HS-27A (cell line): Measurements from ENCODE around the gene DOC2A.
A peak's percentile ranks its signal among the peaks of the same experiment; 100 is the strongest.
"Not testable (repeated sequence)": the region's sequence is repeated elsewhere in the genome, so short reads cannot be mapped to it uniquely, and the experiment has no call there.

ENCODE experiments used
- DNase-seq: peaks from one replicate; pipeline ENCODE4 v3.0.0-alpha.2; 2012; ENCODE audit warnings: low read depth, missing footprints

Gene DOC2A

DNA sequence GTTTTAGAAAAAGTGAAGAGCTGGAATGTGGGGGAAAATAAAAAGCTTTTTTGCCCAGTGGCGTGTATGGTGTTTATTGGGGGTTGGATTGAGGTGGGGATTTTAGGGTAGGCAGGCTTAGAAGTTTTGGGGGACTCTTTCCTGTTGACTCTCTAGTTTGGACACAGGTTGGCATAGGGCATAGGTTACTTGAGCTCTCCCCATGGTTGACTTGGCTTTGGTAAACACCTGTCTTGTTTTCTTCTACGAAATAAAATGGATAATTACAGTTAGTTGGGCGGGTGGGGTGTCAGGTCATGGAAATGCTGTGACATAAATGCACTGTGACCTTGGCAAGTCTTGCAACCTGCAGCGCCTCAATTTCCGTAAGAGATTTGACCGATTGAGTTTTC, 37.8 kb downstream of the DOC2A start:
- DNase-seq, result no peak

DNA sequence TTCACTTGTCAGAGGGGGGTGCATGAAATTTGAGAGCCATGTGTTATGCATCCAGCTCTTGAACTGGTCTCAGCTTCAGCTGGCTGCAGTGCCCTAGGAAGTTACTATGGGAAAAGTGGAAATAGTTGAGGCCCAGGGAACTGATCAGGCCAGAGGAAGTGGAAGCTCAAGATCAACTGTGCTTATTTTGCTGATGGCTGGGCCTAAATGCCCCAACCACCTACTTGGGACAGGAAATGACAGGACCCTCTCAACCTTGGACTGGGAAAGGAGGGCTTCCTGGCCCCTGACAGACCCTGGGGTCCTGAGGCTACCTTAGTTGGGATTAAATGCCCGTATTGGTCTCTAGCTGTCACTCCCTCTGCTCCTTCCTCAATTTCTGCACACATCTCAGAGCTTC, 38.3 kb downstream of the DOC2A start:
- DNase-seq, result no peak

DNA sequence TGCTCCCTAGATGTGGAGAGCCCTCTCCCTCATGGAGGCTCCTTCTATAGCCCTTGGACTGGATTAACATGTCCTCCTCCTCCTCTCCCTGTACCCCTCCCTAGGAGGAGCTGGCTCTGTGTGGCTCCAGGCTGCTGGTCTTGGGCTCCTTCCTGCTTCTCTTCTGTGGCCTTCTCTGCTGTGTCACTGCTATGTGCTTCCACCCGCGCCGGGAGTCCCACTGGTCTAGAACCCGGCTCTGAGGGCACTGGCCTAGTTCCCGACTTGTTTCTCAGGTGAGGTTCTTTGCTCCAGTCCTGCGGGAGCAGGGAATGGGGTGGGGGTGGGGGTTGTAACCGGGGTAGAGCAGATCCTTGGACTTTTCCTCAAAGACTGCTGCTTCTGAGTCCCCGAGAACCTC, 39.5 kb downstream of the DOC2A start:
- no peak for DNase-seq

DNA sequence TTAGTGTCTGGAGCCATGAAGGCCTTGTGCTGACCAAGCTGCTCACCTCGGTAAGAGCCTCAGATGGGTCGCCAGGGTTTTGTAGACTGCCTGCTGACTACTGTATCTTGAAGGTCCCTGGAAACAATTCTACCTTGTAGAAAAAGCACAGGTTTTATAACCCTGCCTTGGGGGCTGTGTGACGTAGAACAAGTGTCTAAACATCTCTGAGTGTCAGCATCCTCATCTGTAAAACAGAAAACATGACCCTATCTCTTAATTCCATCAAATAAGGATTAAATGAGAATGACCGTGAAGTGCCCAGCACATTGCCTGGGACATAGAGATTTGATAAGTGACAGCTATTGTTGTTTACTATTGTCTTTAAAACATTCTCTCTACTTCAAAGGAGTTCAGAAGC, 42.6 kb downstream of the DOC2A start:
- no peak for DNase-seq

DNA sequence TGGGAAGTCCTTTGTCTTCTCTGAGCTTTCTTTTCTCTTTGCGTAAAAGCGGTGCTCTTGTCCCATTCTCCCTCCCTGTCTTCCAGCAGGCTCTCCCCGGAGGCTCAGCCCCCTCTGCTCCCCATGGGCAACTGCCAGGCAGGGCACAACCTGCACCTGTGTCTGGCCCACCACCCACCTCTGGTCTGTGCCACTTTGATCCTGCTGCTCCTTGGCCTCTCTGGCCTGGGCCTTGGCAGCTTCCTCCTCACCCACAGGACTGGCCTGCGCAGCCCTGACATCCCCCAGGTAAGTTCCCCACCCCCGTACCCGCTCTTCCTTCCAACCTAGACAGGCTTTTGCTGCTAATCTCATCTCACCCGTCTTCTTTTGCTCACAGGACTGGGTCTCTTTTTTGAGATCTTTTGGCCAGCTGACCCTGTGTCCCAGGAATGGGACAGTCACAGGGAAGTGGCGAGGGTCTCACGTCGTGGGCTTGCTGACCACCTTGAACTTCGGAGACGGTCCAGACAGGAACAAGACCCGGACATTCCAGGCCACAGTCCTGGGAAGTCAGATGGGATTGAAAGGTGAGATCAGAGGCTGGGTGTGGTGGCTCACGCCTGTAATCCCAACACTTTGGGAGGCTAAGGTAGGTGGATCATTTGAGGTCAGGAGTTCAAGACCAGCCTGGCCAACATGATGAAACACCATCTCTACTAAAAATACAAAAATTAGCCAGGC, 47.6 kb downstream of the DOC2A start:
- no peak for DNase-seq

DNA sequence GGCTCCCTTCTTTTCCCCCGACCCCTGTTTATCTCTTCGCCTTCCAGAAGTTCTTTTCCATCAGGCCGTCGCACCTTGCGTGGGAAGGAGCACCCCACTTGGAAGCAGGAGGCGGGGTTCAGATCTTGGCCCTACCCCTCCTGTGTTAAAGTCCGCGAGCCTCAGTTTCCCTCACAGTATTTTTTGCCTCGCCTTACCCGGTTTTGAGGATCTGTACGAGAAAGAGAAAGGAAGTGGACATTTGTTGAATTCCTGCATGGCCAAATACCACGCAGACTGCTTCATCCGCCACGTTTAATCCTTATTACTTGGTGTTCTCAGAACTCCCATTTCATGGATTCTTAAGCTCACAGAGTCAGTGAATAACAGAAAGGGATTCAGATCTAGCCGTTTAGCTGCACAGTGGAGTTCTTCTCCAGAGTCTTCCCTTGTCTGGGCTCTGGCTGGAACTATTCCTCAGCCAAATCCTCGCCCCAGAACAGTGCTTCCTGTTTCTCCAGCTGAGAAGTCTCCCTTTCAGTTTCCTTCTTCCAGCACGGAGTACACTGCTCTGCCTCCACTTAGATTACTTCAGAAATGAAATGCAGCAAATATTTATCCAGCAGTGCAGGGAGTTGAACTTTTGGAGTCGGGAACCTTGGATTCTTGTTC, 48.4 kb downstream of the DOC2A start:
- no peak for DNase-seq

DNA sequence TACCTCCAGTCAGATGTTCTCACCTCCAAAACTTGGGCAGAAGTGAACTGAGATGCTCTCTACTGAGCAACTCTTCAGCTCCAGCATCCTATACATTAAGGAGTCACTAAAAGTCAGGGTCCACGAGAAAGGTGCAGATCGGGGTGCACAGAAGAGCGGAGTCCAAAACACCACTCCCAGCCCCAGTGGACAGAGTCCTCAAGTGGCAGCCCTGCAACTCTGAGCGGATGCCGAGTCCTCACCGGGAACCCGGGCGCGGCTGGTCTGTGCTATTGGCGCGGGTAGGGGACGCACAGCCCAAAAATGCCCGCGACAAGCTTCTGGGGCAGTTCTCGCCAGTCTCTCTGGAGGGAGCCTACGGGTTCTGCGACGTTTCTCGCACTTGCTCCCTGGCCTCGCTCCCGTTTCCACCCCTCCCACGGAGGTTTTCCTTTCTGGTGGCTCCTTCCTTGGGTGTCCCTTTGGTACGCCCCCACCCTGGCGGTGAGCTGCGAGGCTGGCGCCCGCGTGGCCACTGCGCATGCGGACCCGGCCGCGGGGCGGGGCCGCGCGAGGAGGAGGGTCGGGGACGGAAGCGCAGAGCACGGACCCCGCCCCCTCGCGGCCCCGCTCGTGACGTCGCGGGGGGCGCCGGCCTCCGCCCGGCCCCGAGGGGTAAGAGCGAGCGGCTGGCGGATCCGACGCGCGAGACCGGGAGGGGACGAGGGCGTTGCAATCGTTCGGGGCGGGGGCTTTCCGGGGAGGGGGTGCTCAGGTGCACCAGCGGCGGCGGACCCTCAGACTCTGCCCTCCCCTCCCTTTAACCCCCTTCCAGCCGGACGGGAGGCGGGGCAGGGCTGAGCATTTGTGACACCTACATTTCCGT, 49.1 kb downstream of the DOC2A start, which contains the start of gene TMEM219:
Gene TMEM219 (plus strand): TSS at position 601 of the 865 bp plus-strand sequence. CDS start 1,065 bp downstream, outside the sequence.
- peak; percentile 73 for DNase-seq

DNA sequence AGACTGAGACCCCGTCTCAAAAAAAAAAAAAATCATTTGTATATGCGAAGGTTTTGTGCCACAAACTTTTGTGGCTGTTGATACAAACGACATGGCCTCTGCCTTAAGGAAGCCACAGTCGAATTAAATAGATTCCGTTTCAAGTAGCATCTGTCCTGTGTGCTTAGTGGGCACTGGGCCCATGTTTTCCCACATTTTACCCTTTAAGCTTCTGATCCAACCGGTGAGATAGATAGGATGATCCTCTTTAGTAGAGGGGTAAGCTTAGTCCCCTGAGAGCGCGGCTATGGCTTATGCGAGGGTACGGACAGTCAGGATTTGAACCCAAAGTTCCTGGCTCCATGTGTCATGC, 49.7 kb downstream of the DOC2A start:
- DNase-seq, result no peak

DNA sequence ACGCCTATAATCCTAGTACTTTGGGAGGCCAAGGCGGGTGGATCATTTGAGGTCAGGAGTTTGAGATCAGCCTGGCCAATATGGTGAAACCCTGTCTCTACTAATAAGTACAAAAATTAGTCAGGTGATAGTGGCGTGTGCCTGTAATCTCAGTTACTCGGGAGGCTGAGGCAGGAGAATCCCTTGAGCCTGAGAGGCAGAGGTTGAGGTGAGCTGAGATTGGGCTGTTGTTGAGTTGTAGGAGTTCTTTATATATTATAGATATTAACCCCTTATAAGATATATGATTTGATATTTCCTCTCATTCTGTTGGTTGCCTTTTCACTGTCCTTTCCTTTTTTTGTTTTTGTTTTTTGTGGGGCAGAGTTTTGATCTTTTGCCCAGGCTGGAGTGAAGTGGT, 51.0 kb downstream of the DOC2A start:
- DNase-seq, result not testable (repeated sequence)

DNA sequence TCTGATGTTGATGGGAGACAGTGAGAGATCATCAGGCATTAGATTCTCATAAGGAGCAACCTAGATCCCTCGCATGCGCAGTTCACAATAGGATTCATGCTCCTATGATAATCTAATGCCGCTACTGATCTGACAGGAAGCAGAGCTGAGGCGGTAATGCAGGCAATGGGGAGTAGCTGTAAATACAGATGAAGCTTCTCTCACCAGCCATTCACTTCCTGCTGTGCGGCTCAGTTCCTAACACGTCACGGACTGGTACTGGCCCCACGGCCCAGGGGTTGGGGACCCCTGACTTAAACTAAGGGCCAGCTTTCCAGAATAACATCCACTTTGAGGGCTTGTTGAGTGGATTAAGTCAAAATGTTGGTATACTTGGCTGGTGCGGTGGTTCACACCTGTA, 51.5 kb downstream of the DOC2A start:
- no peak for DNase-seq

DNA sequence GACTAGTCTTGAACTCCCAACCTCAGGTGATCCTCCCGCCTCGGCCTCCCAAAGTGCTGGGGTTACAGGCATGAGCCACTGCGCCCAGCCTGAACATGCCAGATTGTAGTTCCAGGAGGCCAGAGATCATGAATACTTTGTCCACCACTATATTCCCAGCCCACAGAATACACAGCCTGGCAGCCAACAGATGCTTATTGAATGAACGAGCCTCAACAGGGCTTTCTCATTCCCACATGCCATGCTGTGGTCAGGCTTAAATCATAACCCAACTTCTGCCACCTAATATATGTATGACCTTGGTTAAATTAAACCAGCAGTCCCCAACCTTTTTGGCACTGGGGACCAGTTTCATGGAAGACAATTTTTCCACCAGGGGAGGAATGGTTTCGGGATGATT, 52.1 kb downstream of the DOC2A start:
- no peak for DNase-seq
